Muscle of arm (tissue), 14 donors: ENCODE measurements around the gene C3orf70. TPM values are rescaled to one million over a fixed set of nuclear protein-coding genes. Genes with fewer than 3 reads are reported as not detected.
A peak's percentile ranks its signal among the peaks of the same experiment; 100 is the strongest.

Source experiments
- DNase-seq: peaks from one replicate; pipeline ENCODE4 v3.0.0-alpha.2; 2013
- long read RNA-seq, 11 donors: transcript quantifications; one replicate each; lab custom pipeline, GENCODE V29; 2026
- polyA plus RNA-seq, 12 donors: library from polyadenylated mRNA; unstranded; fragments of 120-200 nt; gene quantifications; one replicate each; pipeline ENCODE4 v1.2.1, GENCODE V29; 2013; ENCODE audit not compliant: insufficient read length in 12 of 12

C3orf70 gene, protein sequence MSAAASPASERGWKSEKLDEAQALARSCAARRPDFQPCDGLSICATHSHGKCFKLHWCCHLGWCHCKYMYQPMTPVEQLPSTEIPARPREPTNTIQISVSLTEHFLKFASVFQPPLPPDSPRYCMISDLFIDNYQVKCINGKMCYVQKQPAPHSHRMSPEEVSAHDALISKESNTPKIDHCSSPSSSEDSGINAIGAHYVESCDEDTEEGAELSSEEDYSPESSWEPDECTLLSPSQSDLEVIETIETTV
- polyA plus RNA-seq: 1 to 10 TPM in 11 of 12 donors, not detected in 1; 3.0 to 6.3 (median 4.5) TPM
- long read RNA-seq, donor 1, full-length matches to known transcripts: 3 of 3 reads
- long read RNA-seq, donor 1, partial matches to known transcripts: 0 of 3 reads
- long read RNA-seq, donor 1, other reads (novel, unspliced or antisense): 0 of 3 reads
- long read RNA-seq, donor 2, full-length matches to known transcripts: 1 of 1 reads
- long read RNA-seq, donor 2, partial matches to known transcripts: 0 of 1 reads
- long read RNA-seq, donor 2, other reads (novel, unspliced or antisense): 0 of 1 reads
- long read RNA-seq, donor 3: 0 reads
- long read RNA-seq, donor 4: 0 reads
- long read RNA-seq, donor 5, full-length matches to known transcripts: 2 of 2 reads
- long read RNA-seq, donor 5, partial matches to known transcripts: 0 of 2 reads
- long read RNA-seq, donor 5, other reads (novel, unspliced or antisense): 0 of 2 reads
- long read RNA-seq, donor 6: 0 reads
- long read RNA-seq, donor 7, full-length matches to known transcripts: 1 of 1 reads
- long read RNA-seq, donor 7, partial matches to known transcripts: 0 of 1 reads
- long read RNA-seq, donor 7, other reads (novel, unspliced or antisense): 0 of 1 reads
- long read RNA-seq, donor 8, full-length matches to known transcripts: 4 of 4 reads
- long read RNA-seq, donor 8, partial matches to known transcripts: 0 of 4 reads
- long read RNA-seq, donor 8, other reads (novel, unspliced or antisense): 0 of 4 reads
- long read RNA-seq, donor 9: 0 reads
- long read RNA-seq, donor 10: 0 reads
- long read RNA-seq, donor 11, full-length matches to known transcripts: 1 of 1 reads
- long read RNA-seq, donor 11, partial matches to known transcripts: 0 of 1 reads
- long read RNA-seq, donor 11, other reads (novel, unspliced or antisense): 0 of 1 reads

DNA sequence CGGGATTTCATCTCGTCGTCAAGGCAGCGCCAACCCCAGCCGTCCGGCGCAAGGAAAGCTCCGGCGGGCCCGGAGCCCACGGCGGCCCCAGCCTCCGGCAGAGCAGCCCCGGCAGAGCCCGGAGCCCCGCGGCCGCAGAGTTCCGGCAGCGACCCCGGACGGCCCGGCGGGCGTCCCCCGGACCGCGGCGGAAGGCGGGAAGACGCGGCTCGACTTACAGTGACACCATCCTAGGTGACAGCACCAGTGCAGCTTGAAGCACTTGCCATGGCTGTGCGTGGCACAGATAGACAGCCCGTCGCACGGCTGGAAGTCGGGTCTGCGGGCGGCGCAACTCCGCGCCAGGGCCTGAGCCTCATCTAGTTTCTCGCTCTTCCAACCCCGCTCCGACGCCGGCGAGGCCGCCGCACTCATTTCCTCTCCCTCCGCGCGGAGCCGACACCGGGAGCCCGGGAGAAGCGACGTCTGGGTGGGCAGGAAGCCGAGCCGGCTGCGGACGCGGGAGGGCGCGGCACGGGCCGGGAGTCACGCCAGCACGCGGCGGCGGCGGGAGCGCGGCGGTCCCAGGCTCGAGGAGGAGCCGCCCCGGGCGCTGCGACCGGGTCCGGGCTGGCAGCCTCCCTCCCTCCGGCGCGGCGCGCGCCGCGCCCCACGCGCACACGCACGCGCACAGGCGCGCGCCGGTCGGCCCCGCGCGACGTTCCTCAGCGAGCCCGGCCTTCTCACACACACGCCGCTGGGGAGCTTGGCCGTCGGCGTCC lies at the start of gene C3orf70:
Gene C3orf70, minus strand, starts transcription at position 651 of the 761 bp plus-strand sequence. Its CDS starts 237 bp downstream, at position 414.
- DNase-seq: peak; percentile 75

DNA sequence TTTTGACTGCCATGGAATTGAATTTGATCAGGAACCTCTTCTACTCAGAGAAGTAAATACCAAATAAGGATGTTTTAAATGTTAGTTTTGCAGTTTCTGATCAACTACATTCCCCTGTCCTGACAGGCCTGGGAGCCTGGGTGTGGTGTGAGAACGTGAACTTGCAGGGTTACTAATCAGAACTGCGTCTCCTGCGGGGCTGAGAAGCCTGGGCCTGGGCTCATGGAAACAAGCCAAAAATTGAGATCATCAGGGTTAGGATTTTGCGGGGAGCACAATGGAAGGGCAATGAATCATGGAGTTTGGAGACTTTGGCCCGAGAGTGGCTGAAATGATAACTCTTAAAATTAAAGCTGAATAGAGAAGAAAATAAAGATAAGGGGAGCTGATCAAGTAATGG lies 47.8 kb upstream of the C3orf70 start:
- no peak for DNase-seq

DNA sequence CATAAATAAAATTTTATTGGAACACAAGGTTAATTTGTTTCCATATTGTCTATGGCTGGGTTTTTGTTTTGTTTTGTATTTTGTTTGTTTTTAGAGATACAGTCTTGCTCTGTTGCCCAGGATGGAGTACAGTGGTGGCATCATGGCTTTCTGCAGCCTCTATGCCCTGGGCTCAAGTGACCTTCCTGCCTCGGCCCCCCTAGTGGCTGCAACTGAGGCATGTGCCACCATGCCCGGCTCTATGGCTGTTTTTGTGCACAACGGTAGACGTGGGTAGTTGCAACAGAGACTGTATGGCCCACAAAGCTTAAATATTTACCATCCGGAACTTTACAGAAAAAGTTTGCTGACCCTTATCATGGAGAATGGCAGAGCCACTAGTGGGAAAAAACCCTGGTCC lies 46.8 kb upstream of the C3orf70 start:
- DNase-seq: no peak

DNA sequence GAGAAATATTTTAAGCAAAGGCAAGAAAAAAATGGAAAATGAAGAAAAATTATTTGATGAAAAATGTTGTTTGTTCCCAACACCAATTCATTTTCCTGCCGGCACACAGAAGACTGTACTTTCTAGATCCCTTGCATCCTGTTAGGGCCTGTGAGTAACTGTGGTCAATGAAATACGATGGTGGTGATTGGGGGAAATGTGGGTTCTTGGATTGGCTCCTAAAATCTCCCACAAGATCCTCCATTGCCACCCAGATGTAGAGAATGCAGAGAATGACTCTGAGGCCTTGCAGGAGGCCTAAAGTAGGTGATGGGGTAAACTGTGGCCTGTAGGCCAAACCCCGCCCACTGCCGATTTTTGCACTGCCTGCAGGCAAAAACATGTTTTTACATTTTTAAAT lies 46.3 kb upstream of the C3orf70 start:
- no peak for DNase-seq

DNA sequence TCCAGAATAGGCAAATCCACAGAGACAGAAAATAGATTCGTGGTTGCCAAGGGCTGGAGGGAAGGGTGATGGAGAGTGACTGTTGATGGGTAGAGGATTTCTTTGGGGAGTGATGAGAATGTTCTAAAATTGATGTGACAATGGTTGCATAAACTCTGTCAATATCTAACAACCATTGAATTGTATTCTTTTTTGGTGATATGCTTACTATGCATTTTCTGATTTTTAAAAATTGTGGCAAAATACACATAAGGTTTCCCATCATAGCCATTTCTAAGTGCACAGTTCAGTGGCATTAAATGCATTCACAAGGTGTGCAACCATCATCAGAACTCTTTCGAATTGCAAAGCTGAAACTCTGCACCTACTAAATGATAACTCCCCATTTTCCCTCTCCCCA lies 44.2 kb upstream of the C3orf70 start:
- DNase-seq: no peak

DNA sequence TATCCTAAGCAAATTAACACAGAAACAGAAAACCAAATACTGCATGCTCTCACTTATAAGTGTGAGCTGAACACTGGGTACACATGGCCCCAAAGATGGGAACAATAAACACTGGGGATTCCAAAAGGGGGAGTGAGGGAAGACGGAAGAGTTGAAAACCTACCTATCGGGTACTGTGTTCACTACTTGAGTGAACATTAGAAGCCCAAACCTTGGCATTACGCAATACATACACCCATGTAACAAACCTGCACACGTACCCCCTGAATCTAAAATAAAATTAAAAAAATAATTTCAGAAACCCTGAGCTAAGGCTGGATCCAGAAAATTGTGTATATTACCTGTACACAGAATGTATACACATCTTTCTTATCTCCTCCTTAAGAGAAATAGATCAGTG lies 42.8 kb upstream of the C3orf70 start:
- DNase-seq: no peak

DNA sequence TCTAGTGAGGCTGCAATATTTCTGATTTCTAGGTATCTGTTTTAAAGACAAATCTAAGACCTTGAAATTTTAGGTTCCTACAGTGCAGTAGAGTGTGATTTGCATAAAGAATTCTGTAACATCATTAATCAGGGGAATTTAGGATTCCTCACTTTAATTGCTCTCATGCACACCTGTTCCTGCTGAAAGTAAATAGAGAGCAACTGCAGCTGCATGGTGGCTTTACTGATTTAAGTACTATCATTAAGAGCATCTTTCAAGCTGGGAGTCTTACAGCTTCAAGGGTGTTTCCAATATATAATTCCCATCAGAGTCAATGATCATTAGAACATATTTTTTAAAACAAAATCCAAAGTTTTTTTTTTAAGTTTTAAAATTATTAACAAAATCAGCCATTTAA lies 36.0 kb upstream of the C3orf70 start:
- DNase-seq: no peak

DNA sequence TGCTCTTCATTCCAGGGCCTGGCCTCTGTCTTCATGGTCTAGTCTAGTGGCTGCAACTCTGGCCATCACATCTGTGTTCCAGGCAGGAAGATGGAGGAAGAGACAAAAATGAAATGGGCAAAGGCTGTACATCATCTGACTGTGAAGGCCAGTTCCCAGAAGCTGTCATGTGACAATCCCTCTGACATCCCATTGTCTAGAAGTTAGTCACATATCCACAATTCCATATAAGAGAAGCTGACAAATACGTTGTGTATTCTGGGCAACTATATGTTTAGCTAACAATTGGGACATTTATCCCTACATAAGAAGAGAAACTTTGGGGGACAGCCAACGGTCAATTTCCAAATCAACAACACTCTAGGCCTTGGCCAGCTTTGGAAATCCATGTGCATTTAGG lies 34.5 kb upstream of the C3orf70 start:
- no peak for DNase-seq

DNA sequence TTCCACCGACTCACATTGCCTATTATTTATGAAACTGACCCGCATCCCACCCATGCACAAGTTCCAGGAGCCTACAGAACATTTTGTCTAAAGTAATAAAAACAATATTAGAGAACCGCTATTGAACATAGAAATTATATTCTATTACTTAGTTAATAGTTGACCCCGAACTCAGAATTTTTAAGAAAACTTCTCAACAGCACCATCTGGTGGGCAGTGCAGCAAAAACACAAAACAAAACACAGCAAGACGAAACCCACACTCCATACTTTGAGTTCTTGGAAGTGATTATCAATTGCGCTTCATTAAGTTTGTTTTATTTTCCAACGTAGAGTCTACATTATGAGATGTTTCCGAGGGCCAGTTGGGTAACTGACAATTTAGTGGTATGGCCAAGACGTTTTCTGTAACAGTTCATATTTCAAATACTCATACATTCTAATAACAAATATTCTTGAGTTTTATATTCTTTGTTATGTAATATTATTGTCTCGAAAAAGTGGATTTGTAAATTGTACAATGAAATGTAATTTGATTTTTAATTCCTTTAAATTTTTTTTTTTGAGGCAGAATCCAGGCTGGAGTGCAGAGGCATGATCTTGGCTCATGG lies 24.0 kb upstream of the C3orf70 start:
- DNase-seq: peak; percentile 64

DNA sequence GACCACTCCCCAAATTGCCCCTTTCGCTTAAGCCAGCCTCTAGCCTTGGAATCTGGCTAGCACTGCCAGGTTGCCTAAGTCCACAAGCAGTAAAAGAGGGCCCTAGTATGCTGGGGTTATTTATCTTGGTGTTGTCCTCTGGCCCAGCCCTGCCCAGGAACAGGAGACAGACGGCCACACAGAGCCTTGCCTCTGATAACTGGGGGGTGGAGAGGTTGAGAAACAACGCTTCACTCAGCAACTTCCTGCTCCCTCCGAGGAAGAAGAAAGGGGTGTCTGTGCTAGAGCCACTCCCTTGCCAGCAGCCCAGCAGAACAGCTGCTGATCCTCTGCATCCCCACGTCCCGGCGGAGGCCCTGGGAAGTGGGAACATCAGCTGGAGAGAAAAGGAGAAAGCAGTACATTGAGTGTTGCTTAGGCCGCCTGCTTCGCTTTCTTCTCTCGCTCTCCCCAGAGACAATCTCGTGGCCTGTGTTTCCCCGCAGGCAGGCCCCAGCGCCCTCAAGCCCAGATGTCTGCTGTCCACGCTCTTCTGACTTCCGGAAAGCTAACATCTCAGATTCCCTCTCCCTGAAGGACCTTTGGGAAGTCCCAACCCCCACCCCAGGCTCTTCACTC lies 22.6 kb upstream of the C3orf70 start:
- peak; percentile 55 for DNase-seq

DNA sequence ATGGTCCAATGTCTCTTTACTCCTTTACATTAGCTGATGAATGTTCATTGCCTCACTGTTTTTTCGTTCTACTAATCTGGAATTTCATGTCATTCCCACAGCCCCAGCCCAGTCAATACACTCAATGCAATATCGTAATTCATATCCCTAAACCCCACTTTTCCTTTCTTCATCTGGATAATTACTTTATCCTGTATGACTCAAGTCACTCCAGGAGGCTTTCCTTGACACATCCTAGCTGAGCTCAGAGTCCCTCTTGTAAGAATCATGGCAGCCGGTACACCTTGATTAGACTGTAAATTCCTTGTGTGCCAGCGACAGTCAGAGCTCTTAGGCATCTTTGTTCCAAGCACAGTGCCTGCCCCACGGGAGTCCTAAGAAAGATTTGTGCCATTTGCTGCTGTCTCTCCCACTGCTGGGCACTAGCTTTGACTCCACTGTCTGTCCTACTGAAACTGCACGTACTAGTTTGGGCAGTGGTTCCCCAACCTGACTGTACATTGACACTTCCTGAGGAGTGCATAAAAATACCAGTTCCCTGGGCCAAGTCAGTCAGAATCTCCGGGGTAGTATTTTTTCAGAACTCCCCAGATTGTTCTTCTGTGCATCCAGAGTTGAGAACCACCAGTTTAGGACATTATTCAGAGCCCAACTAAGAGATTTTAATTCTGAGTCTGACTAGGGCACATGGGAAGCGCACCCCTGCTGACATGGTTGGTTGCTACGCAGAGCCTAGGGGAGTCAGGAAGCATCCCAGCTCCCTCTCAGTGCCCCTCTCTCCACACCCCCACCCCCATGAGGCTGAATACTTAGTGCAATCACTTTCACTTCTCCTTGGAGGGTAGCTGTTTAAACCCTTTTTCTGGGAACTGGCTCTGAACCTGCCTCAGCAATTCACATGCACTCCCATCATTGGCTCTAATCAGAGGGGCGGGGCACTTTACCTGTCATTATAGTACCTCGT lies 19.5 kb upstream of the C3orf70 start:
- DNase-seq: no peak

DNA sequence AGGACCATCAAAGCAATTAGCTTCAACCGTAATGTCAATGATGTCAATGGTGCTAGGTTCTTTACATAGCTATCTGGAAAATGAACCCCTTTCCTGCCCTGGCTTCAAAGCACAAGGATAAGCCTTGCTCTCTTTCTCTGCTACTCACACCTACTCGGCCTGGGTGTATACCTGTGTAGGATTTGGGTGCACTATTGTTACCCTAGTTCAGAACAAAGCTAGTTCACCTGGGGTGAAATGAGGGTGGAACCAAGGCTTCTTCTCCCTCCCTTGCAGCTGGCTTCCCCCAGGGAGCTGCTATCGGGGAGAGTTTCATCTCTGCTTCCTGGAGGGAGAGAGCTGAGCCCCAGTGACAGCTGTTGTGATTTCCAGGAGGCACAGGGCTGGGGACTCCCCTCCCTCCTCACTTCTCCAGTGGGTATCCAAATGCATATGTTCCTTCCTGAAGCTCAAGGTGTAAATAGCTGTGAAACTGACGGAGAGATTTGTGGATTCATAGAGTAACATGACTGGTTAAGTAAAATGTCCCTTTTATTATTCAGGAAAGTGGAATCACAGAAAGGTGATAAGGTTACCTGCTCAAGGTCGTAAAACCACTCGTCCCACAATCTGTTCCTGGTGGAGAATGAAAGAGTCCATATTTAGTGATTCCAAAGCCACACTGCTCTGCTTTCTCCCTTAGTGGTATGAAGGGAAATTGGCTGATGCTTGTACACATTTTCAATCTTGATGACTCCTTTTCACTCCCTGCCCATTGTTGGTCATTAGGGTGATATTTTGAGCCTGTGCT lies 11.8 kb upstream of the C3orf70 start:
- no peak for DNase-seq

DNA sequence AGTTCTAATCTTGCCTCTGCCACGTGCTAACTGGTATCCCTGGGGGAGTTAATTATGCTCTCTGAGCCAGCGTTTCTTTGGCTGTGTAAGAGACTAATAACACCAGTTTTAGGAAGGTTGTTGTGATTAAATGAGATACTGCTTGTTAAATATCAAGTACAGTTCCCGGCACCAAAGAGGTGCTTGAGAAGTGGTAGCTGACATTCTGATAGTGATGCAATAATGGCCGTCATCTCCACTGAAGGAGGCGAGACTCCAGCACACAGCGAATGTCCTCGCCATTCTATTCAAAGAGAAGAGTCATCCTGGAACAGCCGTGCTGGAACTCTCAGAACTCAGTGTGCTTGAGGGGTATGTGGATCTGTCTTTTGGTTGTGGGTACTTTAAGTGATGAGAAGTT lies 9.8 kb upstream of the C3orf70 start:
- no peak for DNase-seq

DNA sequence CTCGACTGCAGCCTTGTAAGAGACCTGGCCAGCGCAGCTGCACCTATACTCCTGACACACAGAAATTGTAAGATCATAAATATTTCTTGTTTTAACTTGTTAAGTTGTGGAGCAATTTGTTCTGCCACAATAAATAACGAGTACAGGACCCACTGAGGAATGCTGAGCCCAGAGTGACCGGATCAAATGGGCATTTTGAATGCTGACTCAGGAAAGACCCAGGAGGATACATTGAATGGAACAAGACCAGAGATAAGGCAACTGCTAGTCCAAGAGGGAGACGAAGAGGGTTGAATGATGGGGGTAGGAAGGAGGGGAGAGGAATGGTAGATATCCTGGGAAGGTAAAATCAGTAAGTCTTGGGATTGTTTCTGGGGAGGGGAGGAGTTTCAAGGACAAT lies 8.9 kb upstream of the C3orf70 start:
- no peak for DNase-seq

DNA sequence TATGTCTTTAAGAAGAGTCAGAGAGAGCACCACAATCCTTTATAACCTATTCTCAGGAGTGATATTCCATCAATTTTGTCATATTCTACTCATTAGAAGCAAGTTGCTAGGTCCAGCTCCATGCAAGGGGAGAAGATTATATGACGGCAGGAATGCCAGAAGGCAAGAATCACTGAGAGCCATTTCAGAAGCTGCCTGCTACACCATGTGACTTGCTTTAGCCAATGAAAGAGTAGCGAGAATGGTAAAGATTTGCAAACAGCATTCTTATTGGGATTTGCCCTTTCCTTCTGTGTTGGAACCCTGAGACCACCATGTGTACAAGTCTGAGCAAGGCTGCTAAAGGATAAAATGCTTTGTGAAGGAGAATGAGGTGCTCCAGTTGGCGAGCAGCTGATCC lies 4.5 kb upstream of the C3orf70 start:
- no peak for DNase-seq

DNA sequence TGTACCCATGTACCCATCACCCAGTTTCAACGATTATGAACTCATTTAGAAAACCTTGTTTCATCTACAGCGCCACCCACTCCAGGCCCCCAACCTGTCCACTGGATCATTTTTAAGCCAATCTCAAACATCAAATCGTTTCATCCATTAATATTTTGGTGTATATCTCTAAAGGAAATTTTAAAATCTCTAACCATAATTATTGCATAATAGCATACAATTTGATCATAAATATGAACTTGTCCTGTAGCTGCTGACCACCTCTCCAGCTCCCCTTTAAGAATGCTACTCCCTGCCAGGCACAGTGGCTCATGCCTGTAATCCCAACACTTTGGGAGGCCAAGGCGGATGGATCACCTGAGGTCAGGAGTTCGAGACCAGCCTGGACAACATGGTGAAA lies 2.8 kb upstream of the C3orf70 start:
- DNase-seq: no peak

DNA sequence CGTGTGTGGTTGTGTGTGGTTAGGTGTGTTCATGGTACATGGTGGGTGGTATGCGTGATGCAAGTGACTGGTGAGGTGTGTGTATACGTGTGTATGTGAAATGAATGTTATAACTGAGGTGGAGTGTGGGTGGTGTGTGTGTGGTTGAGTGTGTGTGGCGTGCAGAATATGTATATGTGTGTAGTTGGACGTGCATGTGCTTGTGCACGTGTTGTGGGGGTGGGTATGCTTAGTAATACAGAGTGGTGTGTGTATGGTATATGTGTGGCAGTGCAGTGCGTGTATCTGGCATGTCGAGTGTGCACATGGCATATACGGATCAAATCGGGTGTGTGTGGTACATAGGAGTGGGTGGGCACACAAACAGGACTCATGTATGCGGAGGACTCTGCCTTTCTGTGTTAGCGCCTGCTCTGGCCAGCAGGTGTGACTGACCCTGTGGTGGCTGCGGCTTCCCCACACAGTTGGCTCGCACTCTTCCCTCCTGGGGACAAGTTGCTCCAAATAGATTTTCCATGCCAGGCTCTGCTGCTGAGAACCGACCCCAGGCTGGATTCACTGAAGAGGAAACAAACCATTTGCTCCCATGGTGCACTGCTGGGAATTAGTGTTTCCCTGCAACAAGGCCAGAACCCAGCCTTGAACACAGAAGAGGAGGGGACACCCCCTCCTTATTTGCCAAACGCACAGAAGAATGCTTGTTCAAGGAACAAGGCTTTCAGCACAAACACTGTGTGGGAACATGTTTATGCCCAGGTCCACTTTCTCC lies 1.2 kb upstream of the C3orf70 start:
- peak; percentile 19 for DNase-seq
